GM23248 (cell line): ENCODE results near the gene SPAG7. TPM values are rescaled to one million over a fixed set of nuclear protein-coding genes. Genes with fewer than 3 reads are reported as not detected.

Experiments used
- DNase-seq: peaks from one replicate; pipeline ENCODE4 v3.0.0-alpha.2; 2015
- H2AFZ ChIP-seq: fragments of 200-600 bp; sonication (generic); 2 replicates; pipeline ENCODE4 v1.6.1; 2016; ENCODE audit warnings: antibody characterized with exemption
- H3F3A ChIP-seq: fragments of 200-600 bp; sonication (generic); 2 replicates; pipeline ENCODE4 v1.6.1; 2016; ENCODE audit warnings: mild to moderate bottlenecking, antibody characterized with exemption, mixed run types; ENCODE audit not compliant: insufficient read depth
- H3K27ac ChIP-seq: fragments of 200-600 bp; sonication (generic); 2 replicates; pipeline ENCODE4 v1.5.1; 2016; ENCODE audit warnings: mild to moderate bottlenecking
- H3K27me3 ChIP-seq: fragments of 200-600 bp; sonication (generic); replicated peaks from 2 replicates; pipeline ENCODE4 v1.6.1; 2016; ENCODE audit warnings: mild to moderate bottlenecking; ENCODE audit not compliant: insufficient read depth
- H3K36me3 ChIP-seq: fragments of 200-600 bp; sonication (generic); 2 replicates; pipeline ENCODE4 v1.6.1; 2016; ENCODE audit warnings: low read depth, mild to moderate bottlenecking
- H3K4me1 ChIP-seq: fragments of 200-600 bp; sonication (generic); 2 replicates; pipeline ENCODE4 v1.6.1; 2016; ENCODE audit warnings: mild to moderate bottlenecking; ENCODE audit not compliant: insufficient read depth
- H3K4me2 ChIP-seq: fragments of 200-600 bp; sonication (generic); one replicate; pipeline ENCODE4 v1.6.1; 2016; ENCODE audit warnings: mild to moderate bottlenecking; ENCODE audit not compliant: unreplicated experiment
- H3K4me3 ChIP-seq: fragments of 200-600 bp; sonication (generic); 2 replicates; pipeline ENCODE4 v1.5.1; 2016; ENCODE audit warnings: mild to moderate bottlenecking
- H3K79me2 ChIP-seq: fragments of 200-600 bp; sonication (generic); 2 replicates; pipeline ENCODE4 v1.6.1; 2016; ENCODE audit warnings: mild to moderate bottlenecking; ENCODE audit not compliant: insufficient read depth
- H3K9ac ChIP-seq: fragments of 200-600 bp; sonication (generic); 2 replicates; pipeline ENCODE4 v1.6.1; 2016; ENCODE audit warnings: mild to moderate bottlenecking
- H3K9me2 ChIP-seq: fragments of 200-600 bp; sonication (generic); 2 replicates; pipeline ENCODE4 v1.6.1; 2016; ENCODE audit warnings: mixed run types, mild to moderate bottlenecking, moderate library complexity; ENCODE audit not compliant: insufficient read depth
- H3K9me3 ChIP-seq: fragments of 200-600 bp; sonication (generic); one replicate; pipeline ENCODE4 v1.6.1; 2017; ENCODE audit warnings: low read depth
- H4K20me1 ChIP-seq: fragments of 200-600 bp; sonication (generic); 2 replicates; pipeline ENCODE4 v1.6.0; 2016; ENCODE audit not compliant: insufficient read depth
- EZH2 ChIP-seq: fragments of 200-600 bp; sonication (generic); IDR thresholded peaks from 2 replicates; pipeline ENCODE4 v1.6.1; 2018; ENCODE audit warnings: antibody characterized with exemption, mild to moderate bottlenecking; ENCODE audit not compliant: insufficient read depth, poor library complexity, severe bottlenecking
- EZH2phosphoT487 ChIP-seq: fragments of 200-600 bp; sonication (generic); IDR thresholded peaks from 2 replicates; pipeline ENCODE4 v1.6.1; 2018; ENCODE audit warnings: antibody characterized with exemption, moderate library complexity, mild to moderate bottlenecking, low read depth; ENCODE audit not compliant: insufficient read depth
- WGBS, 2 experiments: methylation state at CpG; one replicate each; pipeline ENCODE4 v1.1.6; 2015 to 2017; ENCODE audit warnings: low lambda C conversion rate in 2 of 2, low coverage in 1 of 2; ENCODE audit errors: missing lambda C conversion rate in 2 of 2; 5-methylcytosine and 5-hydroxymethylcytosine counted together
- in situ Hi-C: fragments of 300-500 bp; cut with MboI; formaldehyde crosslinking; loops from 2 replicates; pipeline ENCODE4 v1.15.0; 2020
- polyA plus RNA-seq: library from polyadenylated mRNA; unstranded; fragments of >200 nt; fragmentation: Nextera tagmentation; extraction: Ambion mirVana; gene quantifications from 2 replicates; pipeline ENCODE4 v1.2.1, GENCODE V29; 2016
- total RNA-seq: library from RNA; depleted of rRNA; stranded (reverse); fragments of >200 nt; shearing (Covaris generic); gene quantifications from 2 replicates; pipeline ENCODE4 v1.2.3, GENCODE V29; 2014

Gene SPAG7
- total and polyA plus RNA-seq, 2 experiments from 2014 or later = 39.1 to 97.7 TPM

GRCh38 chr17:4935650-4936049 is 32.0 kb downstream of the SPAG7 start:
- Histone ChIP-seq H4K20me1 (no peaks in the 10 kb centered on the region), H3K79me2 (peaks cover 19% of the 10 kb centered on the region), H3K27ac (no peak overlapping the region), H3K4me3 (no peak overlapping the region), H3F3A (peaks cover 4% of the 10 kb centered on the region; the same call in 1 of the 2 replicates), H2AFZ (no peak overlapping the region), H3K9ac (no peak overlapping the region), H3K4me2 (no peak overlapping the region), H3K9me2 (no peaks in the 10 kb centered on the region), H3K4me1 (peaks cover 6% of the 10 kb centered on the region; the same call in 1 of the 2 replicates), H3K27me3 (no peaks in the 10 kb centered on the region), H3K36me3 (no peaks in the 10 kb centered on the region), H3K9me3 (no peaks in the 10 kb centered on the region)
- TF ChIP-seq EZH2phosphoT487 (no peak), EZH2 (no peak)
- no peak for DNase-seq
- in situ Hi-C loops = no loop called here

GRCh38 chr17:4934173-4934979 is 33.2 kb downstream of the SPAG7 start:
- H3K4me2 ChIP-seq = no peak overlapping the region
- H3K4me3 ChIP-seq = no peak overlapping the region
- H2AFZ ChIP-seq = no peak overlapping the region
- TF ChIP-seq EZH2phosphoT487 = no peak
- TF ChIP-seq EZH2 = no peak
- 34 to 37% methylated on average over 14 of the region's 14 CpGs for WGBS, 2 experiments
- H3K27me3 ChIP-seq = no peaks in the 10 kb centered on the region
- in situ Hi-C loops = no loop called here
- H3K36me3 ChIP-seq = no peaks in the 10 kb centered on the region
- peak; percentile 63 for DNase-seq
- H4K20me1 ChIP-seq = no peaks in the 10 kb centered on the region
- H3K9me2 ChIP-seq = no peaks in the 10 kb centered on the region
- no peaks in the 10 kb centered on the region for H3F3A ChIP-seq
- H3K27ac ChIP-seq = no peak overlapping the region
- H3K79me2 ChIP-seq = peaks cover 16% of the 10 kb centered on the region
- peaks cover 6% of the 10 kb centered on the region; the same call in 1 of the 2 replicates for H3K4me1 ChIP-seq
- H3K9ac ChIP-seq = peak overlapping the region; percentile 46; the same call in 1 of the 2 replicates
- no peaks in the 10 kb centered on the region for H3K9me3 ChIP-seq

- WGBS, 2 experiments = 85 to 86% methylated on average over 6 to 16 of the region's 16 CpGs
- in situ Hi-C loops = no loop called here
These were observed 34.0 kb downstream of the SPAG7 start for GRCh38 chr17:4933646-4934045.

GRCh38 chr17:4932756-4933155 is 34.9 kb downstream of the SPAG7 start:
- Histone ChIP-seq H3K4me2 (no peak overlapping the region), H3K4me3 (no peak overlapping the region), H4K20me1 (no peaks in the 10 kb centered on the region), H2AFZ (no peak overlapping the region), H3K79me2 (peaks cover under 1% of the 10 kb centered on the region; the same call in 1 of the 2 replicates), H3K9ac (no peak overlapping the region), H3F3A (no peaks in the 10 kb centered on the region), H3K27me3 (no peaks in the 10 kb centered on the region), H3K4me1 (no peaks in the 10 kb centered on the region), H3K9me2 (no peaks in the 10 kb centered on the region), H3K9me3 (no peaks in the 10 kb centered on the region), H3K36me3 (no peaks in the 10 kb centered on the region), H3K27ac (no peak overlapping the region)
- in situ Hi-C loops = no loop called here
- 83 to 88% methylated on average over 12 of the region's 12 CpGs for WGBS, 2 experiments
- TF ChIP-seq EZH2 (no peak), EZH2phosphoT487 (no peak)
- DNase-seq = no peak

More at GRCh38 chr17:4933646-4934045, 34.0 kb downstream of the SPAG7 start:
- no peak overlapping the region for H3K4me3 ChIP-seq
- no peaks in the 10 kb centered on the region for H3K9me3 ChIP-seq
- H3F3A ChIP-seq = no peaks in the 10 kb centered on the region
- TF ChIP-seq EZH2 (no peak), EZH2phosphoT487 (no peak)
- H4K20me1 ChIP-seq = no peaks in the 10 kb centered on the region
- 0 out of 2 replicates have a peak overlapping the region, but pooled peaks have one; percentile 46 for H3K9ac ChIP-seq
- no peak overlapping the region for H3K27ac ChIP-seq
- DNase-seq = no peak
- H3K27me3 ChIP-seq = no peaks in the 10 kb centered on the region
- peaks cover 2% of the 10 kb centered on the region; the same call in 1 of the 2 replicates for H3K4me1 ChIP-seq
- no peak overlapping the region for H2AFZ ChIP-seq
- H3K79me2 ChIP-seq = peaks cover 9% of the 10 kb centered on the region
- H3K36me3 ChIP-seq = no peaks in the 10 kb centered on the region
- no peak overlapping the region for H3K4me2 ChIP-seq
- H3K9me2 ChIP-seq = no peaks in the 10 kb centered on the region

- H3K27ac ChIP-seq = no peak within 1 kb of the TSS
- no peak for DNase-seq
These were observed 35.7 kb downstream of the SPAG7 start, which contains the start of gene GP1BA for GRCh38 chr17:4931963-4932362. TSS of gene GP1BA (plus strand) at chr17:4932277. CDS start at chr17:4932605, 328 bp downstream.

More at GRCh38 chr17:4931963-4932362, 35.7 kb downstream of the SPAG7 start, which contains the start of gene GP1BA:
- Histone ChIP-seq H3K27me3 (no peaks in the 10 kb centered on the region), H4K20me1 (no peaks in the 10 kb centered on the region), H3F3A (no peaks in the 10 kb centered on the region), H3K4me2 (no peak within 1 kb of the TSS), H3K9me2 (no peaks in the 10 kb centered on the region), H3K9ac (no peak within 1 kb of the TSS), H3K79me2 (no peaks in the 10 kb centered on the region), H2AFZ (no peak within 1 kb of the TSS), H3K36me3 (no peaks in the 10 kb centered on the region), H3K4me1 (no peaks in the 10 kb centered on the region), H3K9me3 (no peaks in the 10 kb centered on the region), H3K4me3 (no peak within 1 kb of the TSS)
- in situ Hi-C loops = no loop called here
- TF ChIP-seq EZH2phosphoT487 = no peak
- TF ChIP-seq EZH2 = no peak
- 98% methylated on average over 13 to 14 of the region's 14 CpGs for WGBS, 2 experiments
